HG03025 (cell line): Measurements from ENCODE around the gene MOB1A.
"Not testable (repeated sequence)": the region's sequence is repeated elsewhere in the genome, so short reads cannot be mapped to it uniquely, and the experiment has no call there.

ENCODE experiments used
- ATAC-seq: cut with Tn5 transposase; IDR thresholded peaks from one replicate; pipeline ENCODE4 v1.9.1; 2021; ENCODE audit warnings: mild to moderate bottlenecking, moderate library complexity; ENCODE audit not compliant: unreplicated experiment, low FRiP score

MOB1A gene

DNA sequence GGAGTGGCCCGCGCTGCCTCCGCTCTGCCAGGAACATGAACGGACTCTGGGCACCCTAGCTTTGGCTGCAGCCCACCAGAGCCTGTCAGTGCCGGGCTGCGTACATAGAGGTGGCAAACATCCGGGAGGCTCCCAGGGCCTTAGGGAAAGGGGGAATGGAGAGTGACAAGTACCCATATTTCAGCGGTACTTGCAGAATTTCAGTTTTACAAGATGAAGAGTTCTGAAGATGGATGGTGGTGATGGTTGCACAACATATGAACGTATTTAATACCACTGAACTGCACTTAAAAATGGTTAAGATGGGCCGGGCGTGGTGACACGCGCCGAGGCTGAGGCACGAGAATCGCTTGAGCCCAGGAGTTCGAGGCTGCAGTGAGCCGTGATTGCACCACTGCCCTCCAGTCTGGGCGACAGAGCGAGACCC is 20.6 kb upstream of the MOB1A start:
- ATAC-seq = no peak

DNA sequence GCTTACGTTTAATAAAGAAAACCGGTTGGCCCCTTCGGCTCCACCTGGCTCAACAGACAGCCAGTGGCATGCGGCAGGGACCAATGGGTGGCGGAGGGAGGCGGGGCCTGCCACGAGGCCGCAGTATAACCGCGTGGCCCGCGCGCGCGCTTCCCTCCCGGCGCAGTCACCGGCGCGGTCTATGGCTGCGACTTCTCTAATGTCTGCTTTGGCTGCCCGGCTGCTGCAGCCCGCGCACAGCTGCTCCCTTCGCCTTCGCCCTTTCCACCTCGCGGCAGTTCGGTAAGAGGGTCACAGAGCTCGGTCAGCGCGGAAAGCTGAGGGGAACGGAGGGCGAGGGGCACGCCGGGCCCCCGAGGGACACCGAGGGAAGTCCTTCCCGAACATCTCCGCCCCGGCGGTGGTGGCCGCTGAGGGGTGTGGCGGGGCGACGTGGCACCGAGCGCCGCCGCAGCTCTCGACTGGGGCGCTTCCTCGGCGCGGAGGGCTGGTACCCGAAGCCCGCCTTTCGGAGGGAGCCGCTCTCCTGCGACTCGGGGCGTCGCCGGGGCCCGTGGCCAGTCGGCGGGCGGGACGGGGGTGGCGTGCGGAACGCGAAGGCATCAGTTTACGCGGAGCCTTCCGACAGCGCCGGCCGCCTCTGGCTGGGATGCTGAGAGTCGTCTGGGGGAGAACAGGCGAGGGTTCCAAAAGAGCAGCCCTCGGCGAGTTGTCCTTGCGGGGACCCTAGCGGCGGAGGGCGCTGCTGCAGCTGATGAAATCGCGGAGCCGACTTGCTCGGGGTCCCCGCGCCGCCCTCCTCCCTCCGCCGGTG is 20.0 kb upstream of the MOB1A start, which contains the start of gene MTHFD2:
Gene MTHFD2 (plus strand): TSS at position 155 of the 814 bp plus-strand sequence. CDS start 27 bp downstream, at position 182.
- ATAC-seq = peak; percentile 81

DNA sequence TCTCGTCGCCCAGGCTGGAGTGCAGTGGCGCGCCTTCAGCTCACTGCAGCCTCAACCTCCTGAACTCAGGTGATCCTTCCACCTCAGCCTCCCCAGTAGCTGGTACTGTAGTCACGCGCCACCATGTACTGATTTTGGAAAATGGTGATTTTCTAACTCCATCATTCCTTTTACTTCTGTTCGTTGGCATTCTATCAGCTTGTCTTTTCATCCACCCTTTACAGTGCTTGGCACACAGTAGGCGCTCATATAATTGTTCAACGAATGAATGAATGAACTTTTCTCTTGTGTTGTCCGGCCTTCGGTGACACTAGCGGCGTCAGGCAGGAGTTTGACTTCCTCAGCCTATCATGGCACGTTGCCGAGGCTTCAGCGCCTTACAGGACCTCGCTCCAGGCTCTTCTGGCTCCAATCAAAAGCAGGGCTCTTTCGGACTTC is 19.4 kb upstream of the MOB1A start:
- ATAC-seq = no peak

DNA sequence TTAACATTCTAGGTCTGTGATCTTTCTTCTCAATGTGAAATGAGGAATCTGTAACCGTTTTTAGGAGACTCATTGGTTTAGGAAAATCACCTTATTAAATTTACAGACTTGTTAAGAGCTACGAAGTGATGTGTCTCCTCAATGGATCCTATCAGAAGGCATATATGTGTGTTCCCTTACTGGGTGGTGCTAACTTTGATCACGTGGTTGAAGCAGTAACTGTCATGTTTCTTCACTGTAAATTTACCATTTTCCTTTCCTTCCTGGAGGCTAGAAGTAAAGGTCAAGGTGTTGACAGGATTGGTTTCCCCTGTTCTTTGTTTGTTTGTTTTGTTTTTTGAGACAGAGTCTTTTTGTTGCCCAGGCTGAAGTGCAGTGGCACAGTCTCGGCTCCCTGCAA is 18.4 kb upstream of the MOB1A start:
- no peak for ATAC-seq

DNA sequence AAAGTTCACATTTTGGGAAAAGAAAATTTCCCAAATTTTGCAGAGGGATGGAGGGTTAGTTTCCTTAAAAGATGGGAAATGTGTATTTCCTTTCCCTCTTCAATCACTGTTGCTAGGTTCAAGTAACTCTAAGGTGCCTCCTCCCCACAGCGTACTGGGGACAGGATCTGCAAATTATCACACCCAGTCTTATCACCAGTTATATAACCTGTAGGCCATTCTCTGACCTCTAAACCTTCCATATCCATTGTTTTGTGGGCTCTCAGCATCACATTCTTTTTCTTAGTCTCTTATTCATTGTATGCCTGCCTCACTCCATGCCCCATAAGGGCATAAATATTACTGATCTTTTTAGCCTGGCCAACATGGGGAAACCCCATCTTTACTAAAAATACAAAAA is 16.1 kb upstream of the MOB1A start:
- no peak for ATAC-seq

DNA sequence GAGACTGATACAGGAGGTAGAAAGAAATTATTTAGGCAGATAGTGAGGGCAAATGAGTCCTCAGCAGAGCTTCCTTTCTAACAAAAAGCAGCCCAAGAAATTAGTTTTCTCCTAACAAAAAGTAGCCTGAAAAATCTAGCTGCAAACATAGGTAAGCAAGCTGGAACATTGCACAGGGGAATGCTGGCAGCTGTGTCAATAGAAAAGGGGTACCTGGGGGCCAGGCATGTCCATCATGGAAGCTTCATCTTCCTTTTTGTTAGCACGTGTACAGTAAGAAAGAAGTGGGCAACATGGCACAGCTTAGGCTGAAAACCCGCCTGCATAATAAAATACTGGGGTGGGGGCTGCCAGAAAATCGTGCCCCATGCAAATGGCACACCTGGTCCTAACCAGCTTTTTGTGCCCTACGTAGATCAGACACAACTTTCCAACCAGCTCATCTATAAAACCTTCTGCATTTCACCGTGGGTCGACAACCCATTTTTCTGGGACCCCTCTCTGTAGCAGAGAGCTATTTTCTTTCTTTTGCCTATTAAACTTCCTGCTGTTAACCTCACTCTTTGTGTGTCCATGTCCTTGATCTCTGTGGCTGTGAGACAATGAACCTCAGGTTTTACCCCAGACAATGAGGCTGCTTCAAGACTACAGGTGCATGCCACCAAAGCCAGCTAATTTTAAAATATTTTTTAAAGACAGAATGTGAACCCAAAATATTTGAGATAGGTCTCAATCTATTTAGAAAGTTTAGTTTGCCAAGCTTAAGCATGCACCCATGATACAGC is 13.1 kb upstream of the MOB1A start:
- ATAC-seq = no peak

DNA sequence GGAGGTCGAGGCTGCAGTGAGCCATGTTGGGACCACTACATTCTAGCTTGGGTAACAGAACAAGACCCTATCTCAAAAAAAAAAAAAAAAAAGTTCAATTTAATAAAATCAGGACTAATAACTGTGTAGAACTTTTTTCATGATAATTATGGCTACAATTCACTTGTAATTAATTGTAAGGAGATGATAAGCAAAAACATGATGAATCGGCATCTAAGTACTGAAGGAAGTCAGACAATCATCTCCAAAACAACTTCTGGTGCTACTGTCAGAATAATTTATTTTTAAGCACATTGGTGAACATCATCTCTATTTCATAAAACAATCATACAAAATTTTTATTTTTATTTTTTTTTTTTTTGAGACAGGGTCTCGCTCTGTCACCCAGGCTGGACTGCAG is 10.0 kb upstream of the MOB1A start:
- no peak for ATAC-seq

DNA sequence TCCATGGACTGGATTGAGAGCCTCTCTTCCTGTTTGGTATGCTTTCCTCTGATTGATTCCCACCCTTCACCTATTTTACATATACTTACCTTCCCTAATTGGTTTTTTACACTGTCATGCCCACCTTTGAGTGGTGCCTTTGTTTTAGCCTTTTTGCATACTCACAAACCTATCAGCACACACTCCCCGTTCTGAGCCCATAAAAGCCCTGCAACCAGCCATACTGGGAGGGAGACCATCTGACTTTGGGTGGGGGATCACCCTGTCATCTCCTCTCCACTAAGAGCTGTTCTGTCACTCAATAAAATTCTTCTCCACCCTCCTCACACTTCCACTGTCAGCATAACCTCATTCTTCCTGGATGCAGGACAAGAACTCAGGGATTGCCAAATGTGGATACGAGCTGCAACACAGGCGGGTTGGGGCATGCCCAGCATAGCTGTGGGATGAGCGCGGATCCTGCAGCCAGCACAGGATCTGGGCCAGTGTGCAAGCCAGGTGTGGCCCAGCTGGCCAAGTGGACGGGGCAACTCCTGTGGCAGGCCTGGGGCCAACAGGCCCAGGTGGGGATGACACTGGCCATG is 9.4 kb upstream of the MOB1A start:
- no peak for ATAC-seq

DNA sequence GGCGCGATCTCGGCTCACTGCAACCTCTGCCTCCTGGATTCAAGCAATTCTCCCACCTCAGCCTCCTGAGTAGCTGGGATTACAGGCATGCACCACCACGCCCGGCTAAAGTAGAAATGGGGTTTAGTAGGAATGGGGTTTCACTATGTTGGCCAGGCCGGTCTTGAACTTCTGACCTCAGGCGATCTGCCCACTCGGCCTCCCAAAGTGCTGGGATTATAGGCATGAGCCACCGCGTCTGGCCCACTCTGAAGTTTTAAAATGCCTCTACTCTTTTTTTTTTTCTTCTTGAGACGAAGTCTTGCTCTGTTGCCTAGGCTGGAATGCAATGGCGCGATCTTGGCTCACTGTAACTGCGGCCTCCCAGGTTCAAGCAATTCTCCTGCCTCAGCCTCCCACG is 8.0 kb upstream of the MOB1A start:
- not testable (repeated sequence) for ATAC-seq

DNA sequence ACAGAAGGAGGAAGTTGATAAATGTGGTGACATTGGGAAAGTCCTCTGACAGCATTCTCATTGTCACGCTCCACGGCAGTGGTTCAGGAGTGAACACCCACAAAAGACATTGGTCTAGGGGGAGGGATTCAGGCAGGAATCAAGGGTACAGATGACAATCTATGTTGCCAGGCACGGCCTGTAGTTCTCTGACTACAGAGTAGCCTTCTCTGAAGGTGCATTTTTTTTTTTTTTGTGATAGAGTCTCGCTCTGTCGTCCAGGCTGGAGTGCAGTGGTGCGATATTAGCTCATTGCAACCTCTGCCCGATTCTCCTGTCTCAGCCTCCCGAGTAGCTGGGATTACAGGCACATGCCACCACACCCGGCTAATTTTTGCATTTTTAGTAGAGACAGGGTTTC is 7.4 kb upstream of the MOB1A start:
- ATAC-seq = peak; percentile 45

DNA sequence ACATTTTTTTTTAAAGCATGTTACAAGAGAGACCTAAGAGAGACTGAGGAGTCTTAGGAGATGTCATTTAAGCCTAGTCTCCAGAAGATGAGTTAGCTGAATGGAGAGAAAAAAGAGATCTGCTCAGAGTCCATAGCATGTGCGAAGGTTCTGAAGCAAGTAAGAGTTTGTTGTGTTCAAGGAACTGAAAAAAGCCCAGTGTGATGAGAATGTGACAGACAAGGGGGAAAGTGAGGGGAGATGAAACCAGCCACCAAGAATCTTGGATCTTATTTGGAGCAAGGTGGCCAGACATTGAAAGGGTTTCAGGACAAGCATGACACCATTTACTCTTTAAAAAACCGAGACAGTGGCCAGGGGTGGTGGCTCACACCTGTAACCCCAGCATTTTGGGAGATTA is 5.2 kb upstream of the MOB1A start:
- no peak for ATAC-seq

DNA sequence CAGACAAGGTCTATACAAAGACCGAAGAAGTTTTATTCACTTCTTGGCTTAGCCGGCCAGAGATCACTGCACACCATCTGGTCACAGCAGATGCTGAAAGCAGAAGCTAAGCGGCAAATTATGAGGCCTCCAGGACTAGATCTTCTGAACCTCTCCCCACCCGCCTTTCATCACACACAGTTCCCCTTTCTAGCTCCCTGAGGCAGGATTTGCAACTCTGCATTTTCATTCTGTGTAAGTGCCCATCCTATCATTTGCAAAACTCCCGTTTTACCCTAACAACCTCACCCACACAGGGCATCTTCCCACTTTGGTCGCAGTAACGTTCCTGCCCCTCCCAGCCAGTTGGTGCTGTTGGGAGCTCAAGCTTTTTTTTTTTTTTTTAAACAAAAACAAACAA is 3.1 kb upstream of the MOB1A start:
- no peak for ATAC-seq

DNA sequence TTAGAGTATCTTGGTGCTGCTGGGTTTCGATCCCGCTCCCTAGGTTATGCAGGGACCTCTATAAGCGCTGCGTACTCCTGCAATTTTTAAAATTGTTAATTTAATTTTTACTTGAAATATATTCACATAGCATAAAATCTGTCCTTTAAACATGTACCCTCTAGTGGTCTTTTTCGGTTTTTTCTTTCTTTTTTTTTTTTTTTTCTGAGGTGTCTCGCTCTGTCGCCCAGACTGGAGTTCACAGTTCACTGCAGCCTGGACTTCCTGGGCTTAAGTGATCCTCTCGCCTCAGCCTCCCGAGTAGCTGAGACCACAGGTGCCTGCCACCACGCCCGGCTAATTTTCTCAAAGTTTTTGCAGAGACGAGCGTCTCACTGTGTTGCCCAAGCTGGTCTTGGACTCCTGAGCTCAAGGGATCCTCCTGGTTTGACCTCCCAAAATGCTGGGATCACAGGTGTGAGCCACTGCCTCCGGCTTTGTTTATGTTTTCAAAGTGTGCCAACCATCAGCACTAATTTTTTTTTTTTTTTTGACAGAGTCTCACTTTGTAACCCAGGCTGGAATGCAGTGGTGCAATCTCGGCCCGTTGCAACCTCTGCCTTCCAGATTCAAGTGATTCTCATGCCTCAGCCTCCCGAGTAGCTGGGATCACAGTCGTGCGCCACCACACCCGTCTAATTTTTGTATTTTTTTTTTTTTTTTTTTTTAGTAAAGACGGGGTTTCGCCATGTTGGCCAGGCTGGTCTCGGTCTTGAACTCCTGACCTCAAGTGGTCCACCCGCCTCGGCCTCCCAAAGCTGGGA is 585 bp upstream of the MOB1A start:
- no peak for ATAC-seq

DNA sequence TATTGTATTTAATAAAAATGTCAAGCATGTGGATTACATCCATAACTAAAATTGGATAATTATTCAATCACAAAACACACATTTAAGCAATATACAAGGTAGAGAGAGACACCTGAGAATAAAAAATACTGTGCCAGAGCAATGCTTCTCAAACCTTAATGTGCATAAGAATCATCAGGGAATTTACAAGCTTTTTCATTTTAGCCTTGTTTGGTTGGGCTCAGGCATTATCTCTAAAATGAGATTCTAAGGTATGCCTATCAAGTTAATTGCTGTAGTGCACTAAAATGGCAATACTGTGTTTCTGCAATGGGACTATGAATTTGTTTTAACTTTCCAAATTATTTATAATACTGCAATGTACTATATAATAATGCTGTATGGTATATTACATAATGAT is 983 bp downstream of the MOB1A start:
- ATAC-seq = no peak

DNA sequence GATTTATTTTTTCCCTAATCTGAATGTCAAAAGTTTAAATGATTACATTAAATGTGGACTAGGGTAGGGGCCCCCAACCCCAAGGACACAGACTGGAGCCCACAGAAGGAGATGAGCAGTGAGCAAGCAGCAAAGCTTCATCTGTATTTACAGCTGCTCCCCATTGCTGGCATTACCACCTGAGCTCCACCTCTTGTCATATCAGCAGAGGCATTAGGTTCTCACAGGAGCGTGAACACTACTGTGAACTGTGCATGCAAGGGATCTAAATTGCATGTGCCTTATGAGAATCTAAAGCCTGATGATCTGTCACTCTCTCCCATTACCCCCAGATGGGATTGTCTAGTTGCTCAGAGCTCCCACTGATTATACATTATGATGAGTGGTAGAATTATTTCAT is 3.8 kb downstream of the MOB1A start:
- no peak for ATAC-seq

DNA sequence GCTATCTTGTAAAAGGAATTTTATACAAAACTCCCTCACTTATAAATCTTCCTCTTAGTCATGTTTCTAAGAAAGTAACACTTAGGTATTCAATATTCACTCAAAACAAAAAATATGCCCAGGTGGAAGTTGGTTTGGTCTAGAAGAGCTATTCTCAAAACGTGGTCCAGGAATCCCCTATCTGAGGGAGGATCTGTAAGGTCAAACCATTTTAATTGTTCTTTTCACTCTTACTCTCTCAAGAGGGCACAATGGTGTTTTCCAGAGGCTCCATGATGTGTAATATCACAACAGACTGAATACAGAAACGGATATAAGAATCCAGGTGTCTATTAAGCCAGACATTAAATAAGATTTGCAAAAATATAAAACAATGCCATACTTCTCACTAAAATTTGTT is 9.9 kb downstream of the MOB1A start:
- no peak for ATAC-seq

DNA sequence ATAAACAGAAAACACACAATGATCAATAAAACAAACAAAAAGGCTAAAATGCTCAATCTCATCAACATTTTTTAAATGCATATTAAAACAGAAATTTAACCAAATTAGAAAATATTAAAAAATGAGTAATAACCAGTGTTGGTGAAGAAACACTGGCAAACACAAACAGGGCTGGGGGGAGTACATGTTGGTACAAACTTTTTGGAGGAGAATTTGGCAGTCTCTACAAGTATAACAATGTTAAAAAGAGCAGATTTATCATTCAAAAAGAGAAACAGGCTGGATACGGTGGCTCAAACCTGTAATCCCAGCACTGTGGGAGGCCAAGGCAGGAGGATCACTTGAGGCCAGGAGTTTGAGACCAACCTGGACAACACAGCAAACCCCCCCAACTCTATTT is 13.9 kb downstream of the MOB1A start:
- ATAC-seq = no peak

DNA sequence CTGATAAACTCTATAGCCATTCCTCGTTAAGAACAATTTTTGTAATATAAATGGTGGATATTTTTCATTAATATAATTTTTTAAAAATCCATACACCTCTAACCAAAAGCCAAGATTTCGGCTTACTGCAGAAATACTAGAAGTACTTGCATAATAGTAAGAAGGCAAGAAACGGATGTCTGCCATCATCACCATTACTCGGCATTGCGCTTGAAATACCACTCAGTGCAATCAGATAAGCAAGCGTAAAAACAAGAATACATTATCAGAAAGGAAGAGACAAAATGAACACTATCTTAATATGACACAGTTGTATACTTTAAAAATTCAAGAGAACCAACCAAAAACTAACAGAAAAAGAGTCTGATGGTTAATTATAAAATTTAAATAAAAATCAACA is 15.7 kb downstream of the MOB1A start:
- no peak for ATAC-seq

DNA sequence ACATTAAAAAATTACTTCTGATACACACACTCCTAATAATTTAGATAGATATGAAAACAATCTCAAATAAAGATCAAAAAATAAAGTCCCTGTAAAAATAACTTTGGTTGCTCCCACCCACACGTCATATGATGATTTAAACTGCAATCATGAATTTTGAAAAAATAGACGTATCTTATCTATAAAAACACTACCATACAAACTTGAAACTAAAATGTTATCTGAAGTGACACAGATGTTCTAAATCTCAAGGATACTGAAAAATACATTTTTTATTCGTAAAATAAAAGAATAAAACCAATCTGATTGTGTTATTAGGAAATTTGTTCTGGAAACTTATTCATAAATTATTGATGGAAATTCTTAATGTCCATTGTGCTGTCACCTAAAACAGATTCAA is 22.8 kb downstream of the MOB1A start:
- no peak for ATAC-seq

DNA sequence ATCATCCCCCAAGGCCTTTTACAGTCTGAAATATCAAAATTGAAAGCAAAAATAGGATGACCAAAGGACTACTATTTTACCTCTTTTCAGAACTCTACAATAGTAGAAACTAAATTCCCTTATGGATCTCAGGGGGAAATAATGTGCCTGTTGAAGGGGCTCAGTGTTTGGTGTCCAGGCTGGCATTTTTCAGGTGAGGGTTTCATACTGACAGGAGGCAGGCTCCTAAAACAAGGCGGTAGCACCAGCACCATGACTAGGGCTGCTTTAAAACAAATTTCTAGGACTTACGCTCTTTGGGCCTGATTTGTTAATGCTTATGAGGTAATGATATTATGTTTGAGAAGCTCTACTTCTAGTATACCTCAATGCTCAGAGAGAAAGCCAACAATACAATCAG is 25.7 kb downstream of the MOB1A start:
- no peak for ATAC-seq
